Kidney epithelial cell (primary cell): ENCODE measurements around the gene CDH6. TPM values are rescaled to one million over a fixed set of nuclear protein-coding genes. Genes with fewer than 3 reads are reported as not detected.

Source experiments
- DNase-seq: peaks from one replicate; pipeline ENCODE4 v3.0.0-alpha.2; 2010; ENCODE audit warnings: low read depth
- H3K27me3 ChIP-seq: 2 replicates; pipeline ENCODE4 v1.6.0; 2011; ENCODE audit warnings: low read length; ENCODE audit not compliant: control insufficient read depth, insufficient read depth
- H3K36me3 ChIP-seq: 2 replicates; pipeline ENCODE4 v1.5.1; 2011; ENCODE audit warnings: low read length; ENCODE audit not compliant: control insufficient read depth, insufficient read depth
- H3K4me3 ChIP-seq: 2 replicates; pipeline ENCODE4 v1.5.1; 2011; ENCODE audit warnings: low read depth, mild to moderate bottlenecking, control low read depth, low read length
- total RNA-seq: library from RNA; depleted of rRNA; stranded (reverse); fragments of >200 nt; gene quantifications from 2 replicates; pipeline ENCODE4 v1.2.3, GENCODE V29; 2015
- TF ChIP-seq, protein P1 (sequence below): IDR thresholded peaks from 2 replicates; pipeline ENCODE4 v1.5.1; 2011; ENCODE audit warnings: mild to moderate bottlenecking, moderate library complexity, low read length, control low read depth, inconsistent platforms; ENCODE audit not compliant: insufficient read depth, poor library complexity, severe bottlenecking

CDH6 gene
- total RNA-seq, 1 donor from 2014 or later, result 66.2 TPM

DNA sequence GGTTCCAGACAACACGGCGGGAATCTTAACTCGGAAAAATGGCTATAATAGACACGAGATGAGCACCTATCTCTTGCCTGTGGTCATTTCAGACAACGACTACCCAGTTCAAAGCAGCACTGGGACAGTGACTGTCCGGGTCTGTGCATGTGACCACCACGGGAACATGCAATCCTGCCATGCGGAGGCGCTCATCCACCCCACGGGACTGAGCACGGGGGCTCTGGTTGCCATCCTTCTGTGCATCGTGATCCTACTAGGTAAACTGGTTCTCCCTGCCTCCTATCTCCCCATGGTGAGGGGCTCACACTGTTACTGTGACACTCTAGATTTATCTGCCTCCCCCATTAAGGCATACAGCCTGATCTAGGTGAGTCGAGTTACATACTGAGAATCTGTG lies 124.2 kb downstream of the CDH6 start:
- TF ChIP-seq, protein P1, sequence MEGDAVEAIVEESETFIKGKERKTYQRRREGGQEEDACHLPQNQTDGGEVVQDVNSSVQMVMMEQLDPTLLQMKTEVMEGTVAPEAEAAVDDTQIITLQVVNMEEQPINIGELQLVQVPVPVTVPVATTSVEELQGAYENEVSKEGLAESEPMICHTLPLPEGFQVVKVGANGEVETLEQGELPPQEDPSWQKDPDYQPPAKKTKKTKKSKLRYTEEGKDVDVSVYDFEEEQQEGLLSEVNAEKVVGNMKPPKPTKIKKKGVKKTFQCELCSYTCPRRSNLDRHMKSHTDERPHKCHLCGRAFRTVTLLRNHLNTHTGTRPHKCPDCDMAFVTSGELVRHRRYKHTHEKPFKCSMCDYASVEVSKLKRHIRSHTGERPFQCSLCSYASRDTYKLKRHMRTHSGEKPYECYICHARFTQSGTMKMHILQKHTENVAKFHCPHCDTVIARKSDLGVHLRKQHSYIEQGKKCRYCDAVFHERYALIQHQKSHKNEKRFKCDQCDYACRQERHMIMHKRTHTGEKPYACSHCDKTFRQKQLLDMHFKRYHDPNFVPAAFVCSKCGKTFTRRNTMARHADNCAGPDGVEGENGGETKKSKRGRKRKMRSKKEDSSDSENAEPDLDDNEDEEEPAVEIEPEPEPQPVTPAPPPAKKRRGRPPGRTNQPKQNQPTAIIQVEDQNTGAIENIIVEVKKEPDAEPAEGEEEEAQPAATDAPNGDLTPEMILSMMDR, result no peak
- no peak for DNase-seq
- Histone ChIP-seq H3K36me3 (peaks cover 1% of the 10 kb centered on the region), H3K4me3 (no peak overlapping the region), H3K27me3 (no peaks in the 10 kb centered on the region)

- Histone ChIP-seq H3K36me3 (peaks cover 3% of the 10 kb centered on the region), H3K27me3 (no peaks in the 10 kb centered on the region), H3K4me3 (no peak overlapping the region)
- no peak for DNase-seq
- TF ChIP-seq, protein P1, result no peak
These were observed 125.8 kb downstream of the CDH6 start for GRCh38 chr5:31319335-31319734.

GRCh38 chr5:31322946-31323345 lies 129.5 kb downstream of the CDH6 start:
- Histone ChIP-seq H3K27me3 (no peaks in the 10 kb centered on the region), H3K36me3 (peaks cover 3% of the 10 kb centered on the region), H3K4me3 (no peak overlapping the region)
- TF ChIP-seq, protein P1, result no peak
- no peak for DNase-seq

DNA sequence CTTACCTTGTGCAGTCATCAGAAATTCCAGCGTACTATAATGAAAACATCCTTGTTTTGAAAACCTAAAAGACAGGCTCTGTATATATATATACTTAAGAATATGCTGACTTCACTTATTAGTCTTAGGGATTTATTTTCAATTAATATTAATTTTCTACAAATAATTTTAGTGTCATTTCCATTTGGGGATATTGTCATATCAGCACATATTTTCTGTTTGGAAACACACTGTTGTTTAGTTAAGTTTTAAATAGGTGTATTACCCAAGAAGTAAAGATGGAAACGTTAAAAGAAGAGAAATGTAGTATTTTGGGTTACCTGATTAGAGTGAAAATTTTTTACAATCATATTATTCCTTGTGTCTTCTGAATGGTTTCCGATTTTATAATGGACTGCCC lies 131.4 kb downstream of the CDH6 start:
- no peaks in the 10 kb centered on the region for H3K27me3 ChIP-seq
- TF ChIP-seq, protein P1, result no peak
- peaks cover 3% of the 10 kb centered on the region for H3K36me3 ChIP-seq
- no peak overlapping the region for H3K4me3 ChIP-seq
- no peak for DNase-seq

GRCh38 chr5:31328040-31328733 lies 134.7 kb downstream of the CDH6 start:
- TF ChIP-seq, protein P1, result no peak
- Histone ChIP-seq H3K4me3 (no peak overlapping the region), H3K27me3 (no peaks in the 10 kb centered on the region), H3K36me3 (no peaks in the 10 kb centered on the region)
- DNase-seq, result no peak

- Histone ChIP-seq H3K27me3 (no peaks in the 10 kb centered on the region), H3K4me3 (no peak overlapping the region), H3K36me3 (no peaks in the 10 kb centered on the region)
- TF ChIP-seq, protein P1, result no peak
- no peak for DNase-seq
These were observed 136.2 kb downstream of the CDH6 start for GRCh38 chr5:31329715-31330114.
